GM18868 (cell line): Measurements from ENCODE around the gene UCHL5.
"Not testable (repeated sequence)": the region's sequence is repeated elsewhere in the genome, so short reads cannot be mapped to it uniquely, and the experiment has no call there.

Experiments used
- ATAC-seq: cut with Tn5 transposase; IDR thresholded peaks from one replicate; pipeline ENCODE4 v1.9.1; 2021; ENCODE audit warnings: mild to moderate bottlenecking, moderate library complexity; ENCODE audit not compliant: unreplicated experiment

The UCHL5 gene

DNA sequence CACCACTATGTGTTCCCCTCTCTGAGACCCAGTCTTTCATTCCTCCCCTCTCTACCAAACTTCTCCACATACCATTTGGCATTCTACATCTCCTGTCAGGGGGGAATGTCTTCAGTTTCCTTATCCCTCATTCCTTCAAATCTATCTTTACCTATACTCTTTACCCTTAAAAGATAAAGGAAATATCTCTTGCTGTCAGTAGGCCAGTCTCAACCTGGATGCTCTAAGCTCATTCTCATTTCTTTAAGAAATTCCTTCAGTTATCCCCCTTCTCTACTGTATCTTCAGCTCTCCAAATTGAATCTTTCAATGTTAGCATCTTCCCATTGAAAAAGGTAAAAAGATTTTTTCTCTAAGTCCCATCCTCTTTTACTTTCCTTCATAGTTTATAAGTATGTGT is 6.8 kb upstream of the UCHL5 start:
- no peak for ATAC-seq

DNA sequence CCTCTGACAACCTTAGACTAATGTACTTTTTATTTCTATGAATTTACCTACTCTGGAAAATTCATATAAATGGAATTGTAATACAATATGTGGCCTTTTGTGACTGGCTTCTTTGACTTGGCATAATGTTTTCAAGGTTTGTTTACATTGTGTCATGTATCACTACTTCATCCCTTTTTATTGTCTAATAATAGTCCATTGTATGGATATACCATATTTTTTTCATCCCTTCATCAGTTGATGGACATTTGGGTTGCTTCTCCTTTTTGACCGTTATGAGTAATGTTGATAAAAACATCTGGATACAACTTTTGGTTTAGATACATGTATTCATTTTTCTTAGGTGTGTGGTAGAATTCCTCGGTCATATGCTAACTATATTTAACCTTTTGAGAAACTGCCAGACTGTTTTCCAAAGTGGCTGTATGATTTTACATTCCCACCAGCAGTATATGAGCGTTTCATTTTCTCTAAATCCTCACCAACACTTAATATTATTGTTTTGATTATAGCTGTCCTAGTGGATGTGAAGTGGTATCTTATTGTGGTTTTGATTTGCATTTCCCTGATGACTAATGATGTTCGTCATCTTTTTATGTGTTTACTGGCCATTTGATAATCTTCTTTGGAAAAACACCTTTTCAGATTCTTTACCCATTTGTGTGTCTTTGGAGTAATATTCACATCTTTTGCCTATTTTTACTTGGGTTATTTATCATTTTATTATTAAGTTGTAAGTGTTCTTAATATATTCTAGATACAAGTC is 3.7 kb upstream of the UCHL5 start:
- ATAC-seq, result no peak

GRCh38 chr1:193060938-193061337 is 1.8 kb upstream of the UCHL5 start:
- ATAC-seq, result no peak

DNA sequence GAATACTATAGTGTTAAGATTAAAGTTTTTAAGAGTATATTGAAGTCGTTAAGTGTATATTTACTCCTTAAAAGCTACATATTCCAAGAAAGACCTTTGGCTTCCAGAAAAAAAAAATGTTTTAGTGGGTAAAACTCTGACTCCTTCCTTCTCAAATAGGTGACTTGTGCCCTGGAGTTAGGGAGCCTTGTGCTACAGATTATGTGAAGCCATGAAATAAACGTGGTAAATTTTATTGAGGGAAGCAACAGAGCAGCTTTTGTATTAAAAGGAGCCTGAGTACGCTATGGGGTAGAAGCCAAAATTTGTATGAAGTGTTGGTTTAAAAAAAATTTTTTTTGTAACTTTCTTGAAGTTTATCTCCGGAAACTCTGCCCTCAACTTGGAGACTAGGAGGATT is 1.2 kb upstream of the UCHL5 start:
- no peak for ATAC-seq

- no peak for ATAC-seq
These were observed 899 bp upstream of the UCHL5 start for GRCh38 chr1:193060115-193060403.

- ATAC-seq, result peak; percentile 42
These were observed 455 bp downstream of the UCHL5 start for GRCh38 chr1:193058529-193059281.

- no peak for ATAC-seq
These were observed 4.9 kb downstream of the UCHL5 start for GRCh38 chr1:193054169-193054675.

GRCh38 chr1:193048913-193049312 is 10.2 kb downstream of the UCHL5 start:
- ATAC-seq, result not testable (repeated sequence)

DNA sequence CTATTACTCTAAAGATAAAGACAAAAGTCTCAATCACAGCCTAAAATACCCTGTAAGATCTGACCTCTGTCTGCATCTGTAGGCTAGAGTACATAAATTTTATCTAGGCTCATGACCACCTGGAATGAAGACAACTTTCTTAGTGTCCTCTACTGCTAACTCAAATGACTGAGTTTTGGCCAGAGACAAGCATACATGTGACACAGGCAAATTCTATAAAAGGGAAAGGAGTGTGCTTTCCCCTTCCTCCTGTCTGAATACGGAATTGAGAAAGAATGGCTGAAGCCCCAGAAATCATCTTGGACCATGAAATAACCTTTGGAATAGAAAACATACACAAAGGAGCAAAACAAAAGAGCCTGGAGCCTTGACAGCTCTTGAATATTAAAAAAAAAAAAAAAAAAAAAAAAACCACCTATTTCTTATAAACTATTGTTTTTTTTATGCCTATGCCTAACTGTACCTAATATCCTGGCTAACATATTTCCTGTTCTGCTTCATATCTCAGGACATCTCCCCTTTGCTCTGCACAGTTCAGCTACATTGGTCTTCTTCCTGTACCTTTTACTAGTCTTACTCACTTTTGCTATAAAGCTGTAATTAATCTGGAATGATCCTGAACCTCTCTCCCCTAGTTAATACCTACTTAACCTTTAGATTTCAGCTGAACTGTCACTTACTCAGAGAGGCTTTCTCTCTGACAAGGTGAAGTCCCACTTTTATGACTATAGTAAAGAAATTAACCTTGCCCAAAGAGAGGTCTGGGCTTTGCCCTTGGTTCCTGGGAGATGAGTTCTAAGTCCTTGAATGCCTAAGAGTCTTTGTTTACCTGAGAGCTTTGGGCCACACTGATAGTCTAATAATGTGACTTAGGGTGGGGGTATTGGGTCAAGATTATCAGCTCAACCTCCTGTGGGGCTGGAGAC is 16.1 kb downstream of the UCHL5 start:
- ATAC-seq, result no peak

DNA sequence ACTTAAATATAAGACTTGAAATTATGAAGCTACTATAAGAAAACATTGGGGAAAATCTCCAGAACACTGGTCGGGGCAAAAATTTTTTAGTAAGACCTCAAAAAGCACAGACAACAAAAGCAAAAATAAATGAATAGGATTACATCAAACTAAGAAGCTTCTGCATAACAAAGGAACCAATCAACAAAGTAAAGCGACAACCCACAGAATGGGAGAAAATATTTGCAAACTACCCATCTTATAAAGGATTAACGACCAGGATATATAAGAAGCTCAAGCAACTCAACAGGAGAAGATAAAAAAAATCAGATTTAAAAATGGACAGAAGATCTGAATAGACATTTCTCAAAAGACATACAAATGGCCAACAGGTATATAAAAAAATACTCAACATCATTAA is 19.1 kb downstream of the UCHL5 start:
- no peak for ATAC-seq

DNA sequence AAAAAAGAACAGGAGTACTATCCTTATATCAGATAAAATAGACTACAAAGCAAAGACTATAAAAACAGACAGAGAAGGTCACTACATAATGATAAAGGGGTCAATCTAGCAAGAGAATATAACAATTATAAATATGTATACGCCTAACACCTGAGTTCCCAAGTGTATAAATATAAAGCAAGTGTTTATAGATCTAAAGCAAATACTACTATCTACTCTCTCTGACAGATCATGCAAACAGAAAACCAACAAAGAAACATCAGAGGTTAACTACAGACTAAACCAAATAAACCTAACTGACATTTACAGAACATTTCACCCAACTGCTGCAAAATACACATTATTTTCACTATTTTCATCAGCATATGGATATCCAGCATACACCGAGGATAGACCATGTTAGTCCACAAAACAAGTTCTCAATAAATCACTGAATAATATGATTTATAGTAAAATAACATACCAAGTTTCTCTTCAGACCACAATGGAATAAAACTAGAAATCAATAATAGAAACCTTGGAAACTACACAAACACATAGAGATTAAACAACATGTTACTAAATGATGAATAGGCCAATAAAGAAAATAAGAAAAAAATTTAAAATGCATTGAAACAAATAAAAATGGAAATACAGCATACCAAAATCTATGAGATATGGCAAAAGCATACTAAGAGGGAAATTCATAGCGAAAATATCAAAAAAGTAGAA is 22.7 kb downstream of the UCHL5 start:
- no peak for ATAC-seq

GRCh38 chr1:193033610-193034009 is 25.6 kb downstream of the UCHL5 start:
- ATAC-seq, result no peak

DNA sequence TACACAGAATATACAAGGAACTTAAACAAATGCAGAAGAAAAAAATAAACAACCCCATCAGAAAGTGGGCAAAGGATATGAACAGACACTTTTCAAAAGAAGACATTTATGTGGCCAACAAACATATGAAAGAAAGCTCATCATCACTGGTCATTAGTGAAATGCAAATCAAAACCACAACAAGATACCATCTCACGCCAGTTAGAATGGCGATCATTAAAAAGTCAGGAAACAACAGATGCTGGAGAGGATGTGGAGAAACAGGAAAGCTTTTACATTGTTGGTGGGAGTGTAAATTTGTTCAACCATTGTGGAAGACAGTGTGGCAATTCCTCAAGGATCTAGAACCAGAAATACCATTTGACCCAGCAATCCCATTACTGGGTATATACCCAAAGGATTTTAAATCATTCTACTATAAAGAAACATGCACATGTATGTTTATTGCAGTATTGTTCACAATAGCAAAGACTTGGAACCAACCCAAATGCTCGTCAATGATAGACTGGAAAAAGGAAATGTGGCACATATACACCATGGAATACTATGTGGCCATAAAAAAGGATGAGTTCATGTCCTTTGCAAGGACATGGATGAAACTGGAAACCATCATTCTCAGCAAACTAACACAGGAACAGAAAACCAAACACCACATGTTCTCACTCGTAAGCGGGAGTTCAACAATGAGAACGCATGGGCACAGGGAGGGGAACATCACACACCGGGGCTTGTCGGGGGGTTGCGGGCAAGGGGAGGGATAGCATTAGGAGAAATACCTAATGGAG is 26.3 kb downstream of the UCHL5 start:
- ATAC-seq, result not testable (repeated sequence)

GRCh38 chr1:193031431-193031830 is 27.7 kb downstream of the UCHL5 start:
- peak; percentile 71 for ATAC-seq

- no peak for ATAC-seq
These were observed 28.9 kb downstream of the UCHL5 start for GRCh38 chr1:193030280-193030679.

- no peak for ATAC-seq
These were observed 33.9 kb downstream of the UCHL5 start for GRCh38 chr1:193025218-193025617.

DNA sequence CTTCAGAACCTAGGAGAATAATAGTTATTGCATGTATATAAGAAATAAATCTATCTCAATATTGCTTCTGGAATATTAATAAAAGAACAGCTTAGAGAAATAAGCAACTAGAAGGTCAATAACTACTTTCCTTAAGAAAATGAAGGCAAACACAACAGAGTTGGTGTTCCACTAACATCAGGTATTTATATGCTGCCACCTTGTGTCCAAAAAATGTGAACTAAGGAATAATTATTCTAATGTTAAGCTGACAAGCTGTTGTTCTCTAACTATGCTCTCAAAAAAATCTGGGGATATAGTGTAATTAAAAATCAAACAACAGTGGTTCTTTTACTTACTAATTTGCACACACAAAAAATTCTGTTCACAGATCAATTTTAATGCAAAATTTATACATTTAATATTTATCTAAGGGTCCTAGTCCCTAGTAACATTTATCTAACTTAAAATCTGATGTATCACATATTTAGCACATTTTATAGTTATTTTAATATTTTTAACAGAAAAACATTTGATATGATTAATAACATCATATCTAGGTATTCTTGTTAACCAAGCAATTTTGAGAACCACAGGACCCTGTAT is 39.6 kb downstream of the UCHL5 start:
- peak; percentile 84 for ATAC-seq

DNA sequence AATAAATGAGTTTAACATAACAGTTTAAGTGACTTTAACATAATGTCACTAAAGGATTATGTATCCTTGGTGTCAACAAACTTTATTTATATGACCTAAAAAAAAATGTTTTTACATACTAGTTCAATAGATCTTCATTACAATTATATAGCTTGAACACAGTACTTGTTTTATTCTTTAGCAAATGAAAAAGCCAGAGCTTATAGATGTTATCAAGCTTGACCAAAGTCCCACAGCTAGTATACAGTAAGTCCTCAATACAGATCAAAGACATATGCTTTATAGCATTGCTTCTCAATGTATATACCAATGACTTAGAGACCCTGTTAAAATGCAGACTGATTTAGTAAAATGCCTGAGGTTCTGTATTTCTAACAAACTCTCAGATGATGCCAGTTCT is 42.4 kb downstream of the UCHL5 start:
- ATAC-seq, result no peak

- ATAC-seq, result no peak
These were observed 44.8 kb downstream of the UCHL5 start for GRCh38 chr1:193014400-193014799.

- ATAC-seq, result no peak
These were observed 45.5 kb downstream of the UCHL5 start for GRCh38 chr1:193013707-193014106.
